B cell (primary cell): ENCODE results near the gene IL26. TPM values are rescaled to one million over a fixed set of nuclear protein-coding genes. Genes with fewer than 3 reads are reported as not detected.

Experiments
- ATAC-seq: fragments of 200-7000 bp; cut with Tn5 transposase; one replicate; pipeline ENCODE4 v1.10.0; 2021; ENCODE audit warnings: low read depth, mild to moderate bottlenecking, moderate number of reproducible peaks, moderate library complexity
- CTCF ChIA-PET: fragments of 350-600 bp; sonication (Branson Sonifier 250); formaldehyde crosslinking; loops from one replicate; lab custom pipeline; 2021; ENCODE audit warnings: antibody characterized with exemption, inconsistent platforms; lab: Charles Lee
- POLR2A ChIA-PET: fragments of 350-600 bp; sonication (Branson Sonifier 250); formaldehyde crosslinking; loops from one replicate; lab custom pipeline; 2021; ENCODE audit warnings: antibody characterized with exemption; lab: Charles Lee
- DNase-seq: peaks from one replicate; pipeline ENCODE4 v3.0.0; 2013
- H2AFZ ChIP-seq: 2 replicates; pipeline ENCODE4 v1.6.1; 2012; ENCODE audit warnings: mild to moderate bottlenecking, low read depth, low read length; ENCODE audit not compliant: insufficient read depth, poor library complexity, severe bottlenecking
- H3K27ac ChIP-seq, 2 donors: 1 replicate in 1 of 2; 2 replicates in 1 of 2; pipeline ENCODE4 v1.5.1; 2012 to 2013; ENCODE audit warnings: low read length in 2 of 2, mild to moderate bottlenecking in 2 of 2, moderate library complexity in 1 of 2
- H3K27me3 ChIP-seq, 4 experiments: fragments of 200-600 bp in 1 of 4; sonication (generic) in 1 of 4; replicated peaks in 1 of 4; 1 replicate in 2 of 4; 2 replicates in 2 of 4; pipeline versions ENCODE4 v1.6.1 to v1.7.0; 2013 to 2016; ENCODE audit warnings: low read length in 3 of 4, mild to moderate bottlenecking in 2 of 4, mixed read lengths in 1 of 4, moderate library complexity in 1 of 4; ENCODE audit not compliant: insufficient read depth in 4 of 4, control insufficient read depth in 3 of 4; ENCODE audit errors: control extremely low read depth in 1 of 4
- H3K36me3 ChIP-seq, 2 experiments: replicated peaks in 1 of 2; 1 replicate in 1 of 2; 2 replicates in 1 of 2; pipeline versions ENCODE4 v1.6.1 to v1.7.1; 2013; ENCODE audit warnings: low read length in 1 of 2; ENCODE audit not compliant: insufficient read depth in 2 of 2, control insufficient read depth in 1 of 2; ENCODE audit errors: control extremely low read depth in 1 of 2, extremely low read depth in 1 of 2
- H3K4me1 ChIP-seq, 2 donors: fragments of 200-600 bp in 1 of 2; sonication (generic) in 1 of 2; 1 replicate in 1 of 2; 2 replicates in 1 of 2; pipeline versions ENCODE4 v1.5.1 to v1.6.1; 2013 to 2017; ENCODE audit warnings: low read length in 2 of 2; ENCODE audit not compliant: control insufficient read depth in 2 of 2, insufficient read depth in 2 of 2
- H3K4me2 ChIP-seq: replicated peaks from 2 replicates; pipeline ENCODE3; 2012; ENCODE audit warnings: mild to moderate bottlenecking, low read depth, low read length; ENCODE audit not compliant: poor library complexity, severe bottlenecking
- H3K4me3 ChIP-seq, 5 experiments: fragments of 200-600 bp in 1 of 5; sonication (generic) in 1 of 5; 1 replicate in 3 of 5; 2 replicates in 2 of 5; pipeline versions ENCODE4 v1.5.1 to v1.7.0; 2011 to 2016; ENCODE audit warnings: low read length in 4 of 5, mild to moderate bottlenecking in 4 of 5, low read depth in 2 of 5, control low read depth in 1 of 5, moderate library complexity in 1 of 5; ENCODE audit not compliant: insufficient read depth in 1 of 5; ENCODE audit errors: control extremely low read depth in 1 of 5, extremely low read depth in 1 of 5
- H3K79me2 ChIP-seq: fragments of 200-600 bp; sonication (generic); one replicate; pipeline ENCODE4 v1.6.0; 2016; ENCODE audit warnings: low read length; ENCODE audit not compliant: control insufficient read depth, insufficient read depth
- H3K9ac ChIP-seq: fragments of 200-600 bp; sonication (generic); 2 replicates; pipeline ENCODE4 v1.6.1; 2017; ENCODE audit warnings: mild to moderate bottlenecking, low read length, moderate library complexity
- H3K9me3 ChIP-seq, 3 donors: one replicate each; pipeline versions ENCODE4 v1.6.1 to v1.7.1; 2013; ENCODE audit warnings: low read length in 2 of 3; ENCODE audit not compliant: control insufficient read depth in 2 of 3, insufficient read depth in 1 of 3; ENCODE audit errors: control extremely low read depth in 1 of 3
- H4K20me1 ChIP-seq: 2 replicates; pipeline ENCODE4 v1.6.0; 2012; ENCODE audit warnings: mild to moderate bottlenecking, low read length; ENCODE audit not compliant: insufficient read depth, control insufficient read depth, poor library complexity, severe bottlenecking
- H3K27ac Mint-ChIP-seq: one replicate; pipeline ENCODE4 v1.8.0; 2021; ENCODE audit warnings: mixed read lengths
- H3K27me3 Mint-ChIP-seq: one replicate; pipeline ENCODE4 v1.8.0; 2021; ENCODE audit warnings: mixed read lengths
- H3K4me1 Mint-ChIP-seq: one replicate; pipeline ENCODE4 v1.8.0; 2021; ENCODE audit warnings: mixed read lengths
- H3K4me3 Mint-ChIP-seq: one replicate; pipeline ENCODE4 v1.8.0; 2021; ENCODE audit warnings: mixed read lengths
- H3K9me3 Mint-ChIP-seq: one replicate; pipeline ENCODE4 v1.8.0; 2022; ENCODE audit warnings: mixed read lengths; ENCODE audit not compliant: insufficient read depth
- EZH2 ChIP-seq: IDR thresholded peaks from 2 replicates; pipeline ENCODE4 v1.6.1; 2012; ENCODE audit warnings: borderline replicate concordance, low read depth, mild to moderate bottlenecking, moderate library complexity, low read length; ENCODE audit not compliant: insufficient read depth, poor library complexity, severe bottlenecking
- WGBS: methylation state at CpG from one replicate; pipeline ENCODE4 v1.1.5; 2013; ENCODE audit warnings: missing lambda C conversion rate; ENCODE audit not compliant: insufficient coverage; 5-methylcytosine and 5-hydroxymethylcytosine counted together
- intact Hi-C: fragments of 100-400 bp; cut with micrococcal nuclease; formaldehyde crosslinking; loops from one replicate; pipeline ENCODE4 v1.10.0; 2022
- polyA plus RNA-seq: library from polyadenylated mRNA; depleted of rRNA; stranded (reverse); fragments of >200 nt; gene quantifications from 2 replicates; pipeline ENCODE4 v1.2.3, GENCODE V29; 2012
- total RNA-seq, 2 donors: library from RNA; stranded (reverse); fragments of 120-200 nt in 1 of 2; gene quantifications; 1 replicate in 1 of 2; 2 replicates in 1 of 2; pipeline versions ENCODE4 v1.2.3 to v1.2.4, GENCODE V29; 2013 to 2022
- TF ChIP-seq, protein P1 (sequence below): fragments of 200-600 bp; IDR thresholded peaks from one replicate; pipeline ENCODE4 v1.8.0; 2022; ENCODE audit warnings: antibody characterized with exemption, mild to moderate bottlenecking

The IL26 gene
- total and polyA plus RNA-seq, 2 donors (not counting 1 experiment from before 2014, with no cell fraction given), result not detected

DNA sequence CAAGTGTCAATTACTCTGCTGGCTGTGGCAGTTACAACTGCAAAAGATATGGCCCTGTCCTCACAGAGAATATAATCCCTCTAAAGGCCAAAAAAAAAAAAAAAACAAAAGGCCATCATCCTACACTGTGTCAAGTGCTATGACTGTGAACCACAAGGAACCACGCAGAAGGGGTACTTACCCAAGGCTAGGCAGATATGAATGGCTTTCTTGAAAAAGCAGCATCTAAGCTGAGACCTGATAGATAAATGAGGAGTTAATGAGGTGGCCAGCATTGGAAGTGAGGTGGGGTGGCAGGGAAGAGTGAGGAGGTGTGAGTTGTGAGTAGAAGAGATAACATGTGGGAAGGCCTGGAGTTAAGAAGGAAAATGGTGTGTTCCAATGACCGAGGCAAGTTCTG, 44.2 kb upstream of the IL26 start:
- Histone ChIP-seq H3K79me2 (no peaks in the 10 kb centered on the region), H3K4me2 (no peak overlapping the region), H3K36me3 (no peaks in the 10 kb centered on the region), H3K9me3 (no peaks in the 10 kb centered on the region), H3K27ac (no peak overlapping the region), H4K20me1 (no peaks in the 10 kb centered on the region), H3K4me3 (no peak overlapping the region), H3K9ac (no peak overlapping the region), H3K27me3 (no peaks in the 10 kb centered on the region), H2AFZ (no peak overlapping the region), H3K4me1 (no peaks in the 10 kb centered on the region)
- Mint-ChIP-seq H3K4me3 (no peak overlapping the region), H3K4me1 (no peaks in the 10 kb centered on the region), H3K27ac (no peak overlapping the region), H3K27me3 (peaks cover 4% of the 10 kb centered on the region), H3K9me3 (no peaks in the 10 kb centered on the region)
- ChIA-PET CTCF (interaction anchor here (0.8 kb wide), 1 partner anchor 229 kb away, joined by 3 read pairs; no protein-coding TSS in a partner anchor), POLR2A (no interaction called here)
- DNase-seq (no peak), ATAC-seq (no peak)
- intact Hi-C loops, result no loop called here
- WGBS, result 89% methylated on average over 1 of the region's 2 CpGs
- no peak for TF ChIP-seq EZH2
- TF ChIP-seq, protein P1, sequence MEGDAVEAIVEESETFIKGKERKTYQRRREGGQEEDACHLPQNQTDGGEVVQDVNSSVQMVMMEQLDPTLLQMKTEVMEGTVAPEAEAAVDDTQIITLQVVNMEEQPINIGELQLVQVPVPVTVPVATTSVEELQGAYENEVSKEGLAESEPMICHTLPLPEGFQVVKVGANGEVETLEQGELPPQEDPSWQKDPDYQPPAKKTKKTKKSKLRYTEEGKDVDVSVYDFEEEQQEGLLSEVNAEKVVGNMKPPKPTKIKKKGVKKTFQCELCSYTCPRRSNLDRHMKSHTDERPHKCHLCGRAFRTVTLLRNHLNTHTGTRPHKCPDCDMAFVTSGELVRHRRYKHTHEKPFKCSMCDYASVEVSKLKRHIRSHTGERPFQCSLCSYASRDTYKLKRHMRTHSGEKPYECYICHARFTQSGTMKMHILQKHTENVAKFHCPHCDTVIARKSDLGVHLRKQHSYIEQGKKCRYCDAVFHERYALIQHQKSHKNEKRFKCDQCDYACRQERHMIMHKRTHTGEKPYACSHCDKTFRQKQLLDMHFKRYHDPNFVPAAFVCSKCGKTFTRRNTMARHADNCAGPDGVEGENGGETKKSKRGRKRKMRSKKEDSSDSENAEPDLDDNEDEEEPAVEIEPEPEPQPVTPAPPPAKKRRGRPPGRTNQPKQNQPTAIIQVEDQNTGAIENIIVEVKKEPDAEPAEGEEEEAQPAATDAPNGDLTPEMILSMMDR, result no peak

DNA sequence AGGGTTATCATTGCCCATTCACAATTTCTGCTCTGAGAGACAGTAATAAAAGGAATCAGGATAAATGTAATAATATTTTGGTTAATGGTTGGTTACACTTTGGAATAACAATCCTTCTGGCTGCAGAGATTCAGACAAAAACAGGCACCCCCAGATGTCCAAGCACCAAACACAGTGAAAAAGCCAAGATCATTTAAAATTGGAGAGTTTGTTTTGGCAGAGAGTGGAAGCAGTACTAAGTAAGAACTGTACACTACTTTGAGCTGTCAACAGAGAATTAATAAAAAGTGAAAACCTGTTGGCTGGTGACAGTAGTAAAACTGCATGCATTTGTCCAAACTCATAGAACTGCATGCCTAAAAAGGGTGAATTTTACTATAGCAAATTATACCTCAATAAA, 43.4 kb upstream of the IL26 start:
- H3K79me2 ChIP-seq, result no peaks in the 10 kb centered on the region
- no peak for DNase-seq
- Mint-ChIP-seq H3K9me3 (no peaks in the 10 kb centered on the region), H3K4me1 (no peaks in the 10 kb centered on the region), H3K27ac (no peak overlapping the region), H3K4me3 (no peak overlapping the region), H3K27me3 (peaks cover 4% of the 10 kb centered on the region)
- H3K4me1 ChIP-seq, result no peaks in the 10 kb centered on the region
- no peaks in the 10 kb centered on the region for H4K20me1 ChIP-seq
- H3K9me3 ChIP-seq, result no peaks in the 10 kb centered on the region
- intact Hi-C loops, result no loop called here
- H2AFZ ChIP-seq, result no peak overlapping the region
- TF ChIP-seq EZH2, result no peak
- TF ChIP-seq, protein P1, result no peak
- no peaks in the 10 kb centered on the region for H3K27me3 ChIP-seq
- H3K4me3 ChIP-seq, result no peak overlapping the region
- no peak overlapping the region for H3K4me2 ChIP-seq
- ChIA-PET CTCF (interaction anchor here (0.8 kb wide), 1 partner anchor 229 kb away, joined by 3 read pairs; no protein-coding TSS in a partner anchor), POLR2A (no interaction called here)
- H3K27ac ChIP-seq, result no peak overlapping the region
- no peak overlapping the region for H3K9ac ChIP-seq
- ATAC-seq, result no peak
- no peaks in the 10 kb centered on the region for H3K36me3 ChIP-seq
